ENCODE data around the gene ASTN2. TPM values are rescaled to one million over a fixed set of nuclear protein-coding genes. Genes with fewer than 3 reads are reported as not detected.

ASTN2 gene
- total and polyA plus RNA-seq, 4 donors: 0.57 to 2.9 (median 1.4) TPM

DNA sequence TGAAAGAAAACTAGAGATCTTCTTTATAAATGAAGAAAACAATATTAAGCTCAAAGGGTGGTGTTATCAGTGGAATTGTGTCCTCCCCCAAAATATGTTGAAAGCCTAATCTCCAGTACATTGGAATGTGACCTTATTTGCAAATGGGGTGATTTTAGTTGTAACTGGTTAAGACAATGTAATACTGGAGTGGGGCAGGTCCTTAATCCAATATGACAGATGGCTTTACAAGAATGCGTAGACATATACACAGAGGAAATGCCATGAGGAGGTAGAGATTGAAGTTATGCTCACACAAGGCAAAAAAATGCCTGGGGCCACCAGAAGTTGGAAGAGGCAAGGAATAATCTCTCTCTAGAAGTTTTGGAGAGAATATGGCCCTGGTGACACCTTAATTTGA lies 741.5 kb downstream of the ASTN2 start:
- 38% methylated on average over 1 of the region's 1 CpG for WGBS
- Histone ChIP-seq H3K4me3 (ENCODE audit: low read depth in 1 of 3, low read length in 3 of 3) (no peak overlapping the region), H3K27ac (ENCODE audit: low read depth in 1 of 2, low read length in 2 of 2) (no peak overlapping the region), H3K4me1 (ENCODE audit: control insufficient read depth in 4 of 4, insufficient read depth in 4 of 4, low read length in 3 of 4) (no peaks in the 10 kb centered on the region), H3K36me3 (ENCODE audit: control insufficient read depth in 4 of 4, insufficient read depth in 3 of 4, low read depth in 1 of 4, low read length in 3 of 4) (peaks cover 0 to 3% (median 0%) of the 10 kb centered on the region in 4 donors), H3K9ac (ENCODE audit: low read depth in 1 of 2, low read length in 2 of 2) (no peak overlapping the region), H3K27me3 (ENCODE audit: control insufficient read depth in 4 of 4, insufficient read depth in 4 of 4, low read length in 3 of 4) (no peaks in the 10 kb centered on the region), H3K9me3 (ENCODE audit: control insufficient read depth in 4 of 4, low read length in 3 of 4) (peaks cover 0 to 12% (median 4%) of the 10 kb centered on the region in 4 donors)
- no peak for DNase-seq (ENCODE audit: low spot score)
- TF ChIP-seq TAF1 (conservative IDR thresholded peaks at IDR 0.05): no peak
- no peak for TF ChIP-seq JUND (IDR thresholded peaks at IDR 0.05)

DNA sequence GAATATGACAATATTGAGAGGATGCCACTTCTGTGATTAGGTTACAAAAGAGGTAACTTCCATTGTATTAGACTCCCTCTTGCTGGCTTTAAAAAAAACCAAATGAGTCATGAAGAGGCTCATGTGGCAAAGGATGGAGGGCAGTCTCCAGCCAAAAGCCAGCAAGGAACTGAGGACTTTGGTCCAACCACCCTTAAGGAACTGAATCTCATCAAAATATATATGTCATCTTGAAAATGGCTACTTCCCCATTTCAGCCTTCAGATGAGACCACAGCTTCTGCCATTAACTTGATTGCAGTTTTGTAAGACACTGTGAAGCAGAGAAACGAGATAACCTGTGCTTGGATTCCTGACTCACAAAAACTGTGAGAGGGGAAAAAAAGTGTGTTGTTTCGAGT lies 743.3 kb downstream of the ASTN2 start:
- Histone ChIP-seq H3K4me1 (ENCODE audit: control insufficient read depth in 4 of 4, insufficient read depth in 4 of 4, low read length in 3 of 4) (no peaks in the 10 kb centered on the region), H3K9ac (ENCODE audit: low read depth in 1 of 2, low read length in 2 of 2) (no peak overlapping the region), H3K36me3 (ENCODE audit: control insufficient read depth in 4 of 4, insufficient read depth in 3 of 4, low read depth in 1 of 4, low read length in 3 of 4) (peaks cover 0 to 3% (median 0%) of the 10 kb centered on the region in 4 donors), H3K27ac (ENCODE audit: low read depth in 1 of 2, low read length in 2 of 2) (no peak overlapping the region), H3K9me3 (ENCODE audit: control insufficient read depth in 4 of 4, low read length in 3 of 4) (peaks cover 0 to 12% (median 4%) of the 10 kb centered on the region in 4 donors), H3K27me3 (ENCODE audit: control insufficient read depth in 4 of 4, insufficient read depth in 4 of 4, low read length in 3 of 4) (no peaks in the 10 kb centered on the region), H3K4me3 (ENCODE audit: low read depth in 1 of 3, low read length in 3 of 3) (no peak overlapping the region)
- no peak for DNase-seq (ENCODE audit: low spot score)
- no peak for TF ChIP-seq GABPA (IDR thresholded peaks at IDR 0.05 in 1 of 2, conservative IDR thresholded peaks at IDR 0.05 in 1 of 2)
- no peak for TF ChIP-seq RXRA (IDR thresholded peaks at IDR 0.05)
- TF ChIP-seq JUND (IDR thresholded peaks at IDR 0.05): no peak
- TF ChIP-seq ZBTB33 (IDR thresholded peaks at IDR 0.05): no peak
- TF ChIP-seq NR2F2 (IDR thresholded peaks at IDR 0.05): no peak
- TF ChIP-seq TAF1 (conservative IDR thresholded peaks at IDR 0.05): no peak
- TF ChIP-seq RAD21 (IDR thresholded peaks at IDR 0.05): no peak
- no peak for TF ChIP-seq FOXA1 (IDR thresholded peaks at IDR 0.05)
- TF ChIP-seq SP1 (IDR thresholded peaks at IDR 0.05): no peak
- TF ChIP-seq, protein P1, sequence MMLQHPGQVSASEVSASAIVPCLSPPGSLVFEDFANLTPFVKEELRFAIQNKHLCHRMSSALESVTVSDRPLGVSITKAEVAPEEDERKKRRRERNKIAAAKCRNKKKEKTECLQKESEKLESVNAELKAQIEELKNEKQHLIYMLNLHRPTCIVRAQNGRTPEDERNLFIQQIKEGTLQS (IDR thresholded peaks at IDR 0.05): no peak
- no peak for TF ChIP-seq HNF4A (conservative IDR thresholded peaks at IDR 0.05)
- no peak for TF ChIP-seq EGR1 (IDR thresholded peaks at IDR 0.05; ENCODE audit: low read depth in 2 of 2)
- TF ChIP-seq YY1 (IDR thresholded peaks at IDR 0.05): no peak
- TF ChIP-seq FOXA2 (IDR thresholded peaks at IDR 0.05): no peak
- WGBS: 90% methylated on average over 2 of the region's 2 CpGs

GRCh38 chr9:116668970-116669695 lies 745.7 kb downstream of the ASTN2 start:
- H3K36me3 ChIP-seq (ENCODE audit: control insufficient read depth in 4 of 4, insufficient read depth in 3 of 4, low read depth in 1 of 4, low read length in 3 of 4): peaks cover 0 to 3% (median 0%) of the 10 kb centered on the region in 4 donors
- no peak overlapping the region for H3K4me3 ChIP-seq (ENCODE audit: low read depth in 1 of 3, low read length in 3 of 3)
- TF ChIP-seq, protein P1 (IDR thresholded peaks at IDR 0.05): no peak
- TF ChIP-seq FOXA2 (IDR thresholded peaks at IDR 0.05): no peak
- no peaks in the 10 kb centered on the region for H3K27me3 ChIP-seq (ENCODE audit: control insufficient read depth in 4 of 4, insufficient read depth in 4 of 4, low read length in 3 of 4)
- H3K9ac ChIP-seq (ENCODE audit: low read depth in 1 of 2, low read length in 2 of 2): no peak overlapping the region
- H3K9me3 ChIP-seq (ENCODE audit: control insufficient read depth in 4 of 4, low read length in 3 of 4): peaks cover 0 to 11% (median 2%) of the 10 kb centered on the region in 4 donors
- no peak overlapping the region for H3K27ac ChIP-seq (ENCODE audit: low read depth in 1 of 2, low read length in 2 of 2)
- H3K4me1 ChIP-seq (ENCODE audit: control insufficient read depth in 4 of 4, insufficient read depth in 4 of 4, low read length in 3 of 4): no peaks in the 10 kb centered on the region
- DNase-seq (ENCODE audit: low spot score): no peak
- WGBS: 97% methylated on average over 4 of the region's 4 CpGs

Measured in liver (tissue), 9 donors.